ENCODE results near the gene SMAD3.
A peak's percentile ranks its signal among the peaks of the same experiment; 100 is the strongest.
"Not testable (repeated sequence)": the region's sequence is repeated elsewhere in the genome, so short reads cannot be mapped to it uniquely, and the experiment has no call there.

SMAD3 gene

DNA sequence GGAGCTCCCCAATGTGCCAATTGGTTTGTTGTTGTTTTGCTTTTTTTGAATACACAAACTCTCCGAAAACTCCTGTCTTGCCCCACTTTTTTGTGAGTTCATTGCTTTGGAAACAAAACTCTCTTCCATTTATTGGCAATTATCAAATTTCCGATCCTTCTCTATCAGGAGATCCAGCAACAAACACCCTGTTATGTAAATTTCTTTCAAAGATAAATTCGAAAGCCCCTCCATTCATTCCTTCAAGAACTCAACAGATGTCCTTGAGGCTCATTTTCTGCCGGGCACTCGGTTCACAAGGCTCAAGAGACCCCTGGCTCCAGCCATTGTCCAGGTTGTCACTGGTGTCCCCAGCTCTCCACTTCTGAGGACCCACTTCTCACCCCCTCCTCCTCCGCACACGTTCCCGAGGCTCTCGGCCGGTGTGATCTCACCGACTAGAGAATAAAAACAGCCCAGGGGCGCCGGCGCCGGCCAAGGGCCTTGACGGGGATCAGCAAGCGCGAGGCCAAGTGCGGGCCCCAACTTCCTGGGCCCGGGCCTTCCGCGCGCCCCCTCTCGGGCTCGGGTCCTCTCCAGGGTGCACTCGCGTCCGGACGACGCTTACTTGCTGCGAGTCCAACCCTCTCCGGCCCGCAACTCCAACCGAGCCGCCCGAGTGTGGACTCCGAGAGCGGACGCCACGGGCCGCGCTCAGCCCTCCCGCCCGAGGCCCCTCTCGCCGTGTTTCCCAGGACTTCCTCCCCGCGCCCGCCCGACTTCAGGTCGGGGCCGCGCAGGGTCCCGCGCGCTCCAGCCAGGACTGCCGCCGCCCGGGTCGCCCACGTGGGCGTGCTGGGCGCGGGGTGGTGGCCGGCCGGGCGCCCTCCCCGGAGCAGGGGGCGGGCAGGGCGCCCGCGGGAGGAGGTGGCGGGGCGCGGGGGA lies 533 bp upstream of the SMAD3 start:
- DNase-seq, result peak; percentile 35

DNA sequence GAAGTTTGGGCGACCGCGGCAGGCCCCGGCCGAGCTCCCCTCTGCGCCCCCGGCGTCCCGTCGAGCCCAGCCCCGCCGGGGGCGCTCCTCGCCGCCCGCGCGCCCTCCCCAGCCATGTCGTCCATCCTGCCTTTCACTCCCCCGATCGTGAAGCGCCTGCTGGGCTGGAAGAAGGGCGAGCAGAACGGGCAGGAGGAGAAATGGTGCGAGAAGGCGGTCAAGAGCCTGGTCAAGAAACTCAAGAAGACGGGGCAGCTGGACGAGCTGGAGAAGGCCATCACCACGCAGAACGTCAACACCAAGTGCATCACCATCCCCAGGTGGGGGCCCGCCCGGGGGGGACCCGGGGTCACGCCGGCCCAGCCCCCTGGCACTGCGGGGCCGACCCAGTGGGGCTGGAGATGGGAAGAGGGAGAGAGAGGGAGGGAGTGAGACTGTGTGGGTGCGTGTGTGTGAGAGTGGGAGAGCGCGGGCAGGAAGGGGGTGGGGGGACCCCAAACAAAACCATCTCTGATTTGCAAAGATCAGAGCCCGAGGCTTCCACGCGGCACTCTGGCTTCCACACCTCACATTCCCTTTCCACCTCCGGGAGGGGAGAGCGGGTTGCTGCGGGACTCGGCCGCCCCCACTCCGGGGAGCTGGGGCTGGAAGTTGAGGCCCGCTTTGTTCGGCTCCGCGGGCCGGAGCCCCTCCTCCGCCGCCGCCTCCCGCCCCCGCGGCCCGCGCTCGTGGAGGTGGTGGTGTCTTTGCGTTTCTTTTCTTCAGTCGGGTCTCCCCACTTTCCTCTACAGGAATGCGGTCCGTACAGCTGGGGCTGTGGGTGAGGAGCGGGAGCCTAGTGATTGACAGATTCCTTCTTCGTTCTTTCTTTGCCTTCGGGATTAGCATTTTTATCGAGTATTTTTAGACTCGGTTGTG lies 898 bp downstream of the SMAD3 start:
- DNase-seq, result no peak

DNA sequence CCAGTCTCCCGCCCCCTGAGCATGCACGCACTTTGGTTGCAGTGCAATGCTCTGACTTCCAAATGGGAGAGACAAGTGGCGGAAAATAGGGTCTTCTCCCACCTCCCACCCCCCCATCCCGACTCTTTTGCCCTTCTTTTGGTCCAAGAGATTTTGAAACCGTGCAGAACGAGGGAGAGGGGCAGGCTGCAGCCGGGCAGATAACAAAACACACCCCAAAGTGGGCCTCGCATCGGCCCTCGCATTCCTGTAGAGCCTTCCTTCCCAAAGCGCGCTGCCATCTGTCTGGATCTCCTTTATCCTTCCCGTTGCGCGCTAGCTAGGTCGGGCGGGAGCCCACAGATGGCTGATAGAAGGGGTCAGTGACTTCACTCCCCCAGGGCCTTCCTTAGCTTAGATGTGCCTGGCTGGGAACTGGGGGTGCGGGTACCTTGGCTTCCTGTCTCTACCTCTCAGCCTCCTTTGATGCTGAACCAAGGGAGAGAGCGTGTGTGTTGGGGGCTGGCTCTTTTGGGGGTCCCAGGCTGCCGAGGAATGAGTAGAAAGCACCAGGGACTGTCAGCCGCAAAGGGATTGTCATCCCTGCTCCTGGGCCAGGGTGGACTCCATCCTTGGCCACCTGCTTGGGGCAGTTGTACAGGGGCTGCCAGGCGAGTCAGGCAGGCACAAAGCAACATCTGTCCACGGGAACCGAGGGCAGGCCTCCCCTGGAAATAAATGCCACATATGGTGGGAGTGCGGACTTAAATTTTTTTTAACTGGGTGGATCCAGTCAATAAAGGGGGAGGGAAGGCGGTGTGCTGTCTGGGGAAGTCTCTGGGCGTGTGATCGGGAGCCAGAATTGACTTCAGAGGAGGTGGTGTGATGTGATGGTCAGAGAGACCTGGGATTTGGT lies 1.8 kb downstream of the SMAD3 start:
- no peak for DNase-seq

DNA sequence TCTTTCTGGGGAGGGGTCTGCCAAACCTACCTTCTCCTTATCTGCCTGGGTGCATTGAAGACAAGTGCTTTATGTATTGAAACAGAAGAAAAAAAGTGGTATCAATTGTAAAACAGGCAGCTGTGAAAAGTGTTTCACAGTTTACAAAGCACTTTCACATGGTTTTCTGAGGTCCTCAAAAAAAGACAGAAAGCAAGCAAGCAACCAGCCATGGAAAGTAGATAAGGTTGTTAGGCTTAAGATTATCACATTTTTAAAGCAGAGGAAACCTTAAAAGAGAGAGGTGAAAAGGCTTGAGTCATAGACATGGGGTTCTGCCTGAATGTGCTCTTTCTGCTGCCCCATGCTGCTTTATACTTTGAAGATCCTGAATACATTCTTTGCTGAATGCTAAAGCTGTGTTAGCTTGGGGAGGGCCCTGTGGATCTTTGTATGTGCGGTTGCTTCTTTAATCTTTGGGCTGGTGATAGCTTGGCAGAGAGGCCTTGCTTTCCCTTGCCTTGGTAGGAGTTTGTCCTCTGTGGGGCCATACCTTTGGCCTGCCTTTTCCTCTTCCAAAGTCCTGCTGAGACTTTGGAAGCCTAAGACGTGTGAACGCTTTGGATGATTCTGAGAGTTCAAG lies 2.6 kb downstream of the SMAD3 start:
- DNase-seq, result peak; percentile 56

DNA sequence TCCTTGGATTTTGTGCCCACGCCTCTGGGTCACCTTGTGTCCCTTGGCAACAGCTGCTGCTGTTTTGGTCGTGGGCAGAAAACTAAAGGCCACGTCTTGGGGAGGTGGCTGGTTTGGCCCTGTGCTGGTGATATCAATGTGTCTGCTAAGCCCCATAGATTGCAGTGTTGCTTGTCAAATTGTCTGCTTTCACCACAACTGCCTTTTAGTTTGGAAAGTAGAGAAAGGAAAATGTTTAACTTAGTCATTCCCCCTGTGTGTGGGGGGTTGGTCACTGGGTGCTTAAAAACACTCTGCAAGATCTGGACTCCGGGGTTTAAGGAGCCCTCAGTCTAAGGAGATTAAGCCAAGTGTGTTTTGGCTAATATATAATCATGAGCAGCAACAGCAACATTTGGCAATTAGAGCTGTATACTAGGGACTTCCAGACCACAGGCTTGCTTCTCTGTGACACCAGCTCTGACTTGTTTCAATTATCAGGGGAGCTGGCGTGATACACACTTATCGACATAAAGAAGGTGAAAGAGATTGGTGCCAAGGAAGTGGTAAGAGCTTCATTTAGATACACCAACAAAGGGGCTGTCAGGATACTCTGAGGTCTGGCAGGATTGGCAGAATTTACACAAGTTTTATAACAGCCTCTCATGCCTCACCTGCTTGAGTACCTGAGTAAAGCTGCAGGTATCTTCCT lies 3.5 kb downstream of the SMAD3 start:
- DNase-seq, result no peak

DNA sequence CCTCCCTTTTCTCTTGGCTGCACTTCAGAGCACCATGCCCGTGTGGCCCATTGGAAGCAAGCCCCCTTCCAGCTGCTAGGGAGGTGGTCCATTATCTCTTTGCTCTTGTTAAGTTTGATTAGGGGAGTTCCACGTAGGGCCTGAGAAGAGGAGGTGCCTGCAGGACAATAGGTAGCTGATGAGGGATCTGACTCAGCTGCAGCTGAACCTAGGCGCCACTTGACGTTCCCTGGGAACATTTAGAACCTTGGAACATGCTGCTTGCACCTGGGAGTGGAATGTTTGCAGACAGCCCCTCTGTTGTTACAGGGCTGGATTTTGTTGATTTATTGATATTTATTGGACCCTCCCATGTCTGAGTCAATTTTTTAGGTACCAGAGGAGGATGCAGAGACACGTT lies 4.7 kb downstream of the SMAD3 start:
- DNase-seq, result no peak

DNA sequence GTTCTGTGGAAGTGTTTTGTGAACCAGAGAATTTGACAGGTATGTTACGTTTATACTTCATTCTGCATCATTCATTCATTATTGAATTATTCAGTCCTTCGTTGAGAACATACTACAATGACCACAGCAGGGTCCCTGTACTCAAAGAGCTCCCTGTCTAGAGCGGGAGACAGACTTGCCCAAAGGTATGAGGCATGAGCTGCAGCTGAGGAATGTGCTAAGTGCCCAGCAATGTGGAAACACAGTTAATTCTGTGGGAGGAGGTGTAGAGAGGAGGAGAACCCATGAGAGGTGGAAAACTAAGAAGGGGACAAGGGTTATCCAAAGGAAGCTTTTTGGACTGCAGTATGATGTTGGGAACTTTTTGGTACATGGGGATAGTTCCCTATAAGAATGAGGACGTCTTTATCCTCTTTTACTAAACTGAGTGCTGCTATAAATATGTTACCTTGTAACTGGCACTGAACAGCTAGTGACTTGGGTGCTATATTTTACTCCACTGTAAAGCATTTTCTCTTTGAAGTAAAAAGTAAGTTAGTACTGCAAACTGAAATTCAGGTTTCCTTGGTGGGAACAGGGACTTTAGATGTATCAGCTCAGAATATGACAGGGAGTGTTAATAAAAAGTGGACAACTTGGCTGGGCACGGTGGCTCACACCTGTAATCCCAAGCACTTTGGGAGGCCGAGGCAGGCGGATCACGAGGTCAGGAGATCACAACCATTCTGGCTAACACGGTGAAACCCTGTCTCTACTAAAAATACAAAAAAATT lies 5.7 kb downstream of the SMAD3 start:
- DNase-seq, result no peak

DNA sequence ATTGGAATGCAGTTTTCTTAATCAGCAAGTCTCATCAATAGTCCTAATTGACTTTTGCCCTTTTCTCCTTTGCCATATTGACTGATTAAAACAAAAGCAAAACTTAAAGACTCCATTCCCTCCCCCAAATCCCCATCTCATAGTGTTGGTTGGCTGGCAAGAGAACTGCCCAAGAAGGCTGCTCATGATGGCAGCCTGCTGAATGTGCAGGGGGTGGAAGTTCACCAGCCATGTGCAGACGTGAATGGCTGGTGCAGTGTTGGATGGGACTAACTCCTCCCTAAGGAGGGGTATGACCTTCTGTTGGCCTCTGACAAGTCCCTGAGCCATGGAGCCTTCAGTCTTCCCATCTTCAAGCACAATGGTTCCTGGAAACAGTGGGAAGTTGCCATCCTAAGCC lies 7.0 kb downstream of the SMAD3 start:
- no peak for DNase-seq

DNA sequence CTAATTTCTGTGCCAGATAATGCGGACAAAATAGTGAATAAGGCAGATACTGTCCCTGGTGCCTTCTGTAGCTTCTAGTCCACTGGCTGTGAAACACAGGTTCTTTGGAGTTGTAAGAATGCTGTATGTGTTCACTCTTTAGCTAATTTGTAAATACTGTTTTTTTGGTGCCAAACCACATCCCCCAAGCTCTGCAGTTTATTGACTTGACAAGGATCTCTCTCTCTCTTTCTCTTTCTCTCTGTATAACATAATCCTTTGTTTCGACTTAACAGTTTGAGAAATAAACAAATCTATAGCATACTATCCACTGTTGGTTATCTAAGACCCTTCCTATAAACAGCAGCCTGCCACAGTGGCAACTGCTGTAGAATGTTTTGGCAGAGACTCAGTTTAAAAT lies 7.6 kb downstream of the SMAD3 start:
- no peak for DNase-seq

DNA sequence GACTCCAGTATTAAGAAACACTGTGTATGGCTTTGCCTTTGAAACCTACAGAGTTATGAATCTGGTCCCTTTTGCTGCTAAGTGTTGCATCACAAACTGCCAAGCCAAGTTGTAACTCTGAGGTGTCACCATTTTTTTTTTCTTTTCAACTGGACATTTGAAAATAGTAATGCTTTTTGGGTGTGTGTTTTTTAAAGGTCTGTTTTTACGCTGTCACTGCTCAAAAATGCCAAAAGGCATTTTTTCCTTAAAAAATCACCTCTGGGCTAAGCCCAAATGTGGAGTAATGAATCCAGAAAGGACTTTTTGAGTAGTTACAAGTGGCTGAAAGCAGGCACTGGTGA lies 9.5 kb downstream of the SMAD3 start:
- DNase-seq, result no peak

DNA sequence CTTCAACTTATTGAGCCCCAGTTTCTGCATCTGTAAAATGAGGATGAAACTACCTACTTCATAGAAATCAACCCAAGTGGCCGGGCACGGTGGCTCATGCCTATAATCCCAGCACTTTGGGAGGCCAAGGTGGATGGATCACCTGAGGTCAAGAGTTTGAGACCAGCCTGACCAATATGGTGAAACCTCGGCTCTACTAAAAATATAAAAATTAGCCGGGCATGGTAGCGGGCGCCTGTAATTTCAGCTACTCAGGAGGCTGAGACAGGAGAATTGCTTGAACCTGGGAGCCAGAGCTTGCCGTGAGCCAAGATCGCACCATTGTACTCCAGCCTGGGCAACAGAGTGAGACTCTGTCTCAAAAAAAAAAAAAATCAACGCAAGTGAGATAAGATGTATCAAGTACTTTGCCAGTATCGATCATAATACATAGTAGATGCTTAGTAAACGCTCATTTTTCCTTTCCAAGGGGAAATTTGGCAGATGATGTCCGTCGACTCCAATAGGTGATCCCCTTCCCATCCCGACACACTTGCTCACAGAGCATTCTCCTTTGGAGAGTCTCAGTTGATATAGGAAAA lies 10.2 kb downstream of the SMAD3 start:
- DNase-seq, result not testable (repeated sequence)

DNA sequence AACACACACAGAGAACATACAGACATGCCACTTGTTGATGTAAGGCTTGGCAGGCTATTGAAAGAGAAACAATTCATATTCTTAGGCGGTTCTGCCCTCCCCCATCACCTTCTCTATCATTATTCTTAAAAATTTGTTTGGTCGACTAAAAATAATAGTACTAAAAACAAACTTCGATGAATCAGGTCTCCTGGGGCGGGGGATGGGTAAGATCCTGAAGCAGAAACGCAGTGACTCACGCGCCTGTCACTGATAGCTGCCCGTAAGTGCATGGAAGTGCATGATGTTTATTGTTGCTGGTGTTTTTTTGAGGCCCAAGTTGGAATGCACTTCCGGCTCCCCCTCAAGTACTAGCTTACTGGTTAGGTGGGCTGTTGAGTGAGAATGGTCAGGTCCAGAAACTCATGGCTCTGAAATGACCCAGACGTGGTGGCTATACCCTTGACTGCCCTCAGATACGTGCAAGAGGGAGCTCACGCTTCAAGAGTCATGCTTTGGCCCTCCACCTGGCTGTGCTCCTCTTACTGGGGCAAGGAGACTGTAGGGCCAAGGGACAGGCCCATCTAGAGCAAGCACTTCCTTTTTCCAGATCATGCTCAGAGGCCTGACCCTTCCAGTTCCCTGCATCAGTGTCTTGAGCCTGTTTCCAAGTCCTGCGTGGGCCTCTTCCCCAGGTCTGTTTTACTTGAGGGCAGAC lies 10.9 kb downstream of the SMAD3 start:
- no peak for DNase-seq

DNA sequence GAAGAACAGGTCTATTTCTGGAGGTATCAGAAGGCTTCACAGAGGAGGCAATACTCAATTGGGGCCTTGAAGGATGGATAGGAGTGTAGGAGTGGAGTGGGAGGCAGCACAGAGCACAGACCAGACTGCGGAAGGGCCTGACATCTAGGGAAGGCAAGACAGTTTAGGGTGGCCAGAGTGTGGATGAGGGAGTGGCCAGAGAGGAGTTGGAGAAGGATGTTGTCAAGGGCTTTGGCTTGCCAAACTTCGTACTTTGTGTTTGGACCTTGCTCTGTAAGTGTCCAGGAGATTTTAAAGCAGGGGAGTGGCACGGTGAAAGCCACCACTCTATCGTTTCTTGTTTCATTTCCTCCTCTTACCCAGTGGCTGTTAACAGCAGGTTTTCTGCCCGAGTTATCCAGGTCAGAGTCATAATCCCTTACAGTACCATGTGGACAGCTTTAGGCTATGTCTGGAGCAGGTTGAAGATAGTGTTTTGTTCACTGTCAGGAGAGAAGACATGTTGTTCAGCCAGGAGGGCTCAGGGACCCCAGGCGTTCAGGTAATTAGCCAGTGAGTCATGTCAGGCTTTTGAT lies 12.3 kb downstream of the SMAD3 start:
- DNase-seq, result no peak

DNA sequence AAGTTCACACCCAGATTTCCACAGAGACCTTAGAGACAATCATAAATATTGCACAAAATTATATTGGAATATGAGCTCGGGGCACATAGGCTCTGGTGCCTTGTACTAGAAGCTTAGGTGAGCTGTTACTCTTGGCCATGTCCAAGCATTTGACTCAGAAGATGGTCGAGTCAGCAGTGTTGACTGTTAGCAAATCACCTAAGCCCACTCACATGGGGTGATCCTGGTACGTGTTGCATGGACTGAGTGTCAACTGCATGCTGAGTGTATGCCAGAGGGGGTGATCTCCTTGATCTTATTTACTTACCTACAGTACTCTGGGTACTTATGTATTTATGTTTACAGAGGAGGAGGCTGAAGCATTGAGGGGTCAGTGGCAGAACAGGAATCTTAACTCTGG lies 14.0 kb downstream of the SMAD3 start:
- no peak for DNase-seq

DNA sequence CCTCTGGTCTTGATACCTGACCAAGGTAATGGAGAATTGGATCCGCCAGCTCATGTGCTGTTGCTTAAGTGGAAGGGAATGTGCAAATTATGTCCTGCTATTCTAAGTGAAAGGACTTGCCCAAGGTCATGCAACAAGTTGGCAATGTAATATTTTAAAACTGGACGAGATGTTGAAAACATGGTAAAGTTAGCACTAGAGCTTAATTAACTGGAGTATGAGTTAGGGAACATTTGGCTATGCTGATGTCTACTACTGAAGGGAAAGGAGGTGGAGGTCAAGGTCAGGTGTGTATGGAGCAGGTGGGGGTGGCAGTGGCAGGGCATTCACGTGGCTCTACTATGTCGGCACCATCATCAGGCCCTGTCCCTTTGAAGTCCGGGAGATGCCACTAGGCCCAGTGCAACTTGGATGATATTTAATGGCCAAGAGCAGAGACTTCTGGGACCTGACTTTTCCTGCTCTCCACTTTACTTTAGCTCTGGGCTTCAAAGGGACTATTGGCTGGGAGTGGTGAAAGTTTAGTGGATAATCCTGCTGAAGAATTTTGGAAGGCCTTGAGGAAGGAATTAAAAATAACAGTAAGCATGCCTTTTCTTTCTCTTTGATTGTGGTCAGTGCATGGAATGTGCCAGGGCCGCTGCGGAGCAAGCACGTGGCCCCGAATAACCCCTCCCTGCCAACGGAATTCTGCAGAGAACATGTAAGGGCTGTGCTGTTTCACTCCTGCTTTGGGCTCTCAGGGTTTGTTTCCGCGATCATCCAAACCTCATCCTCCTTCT lies 14.9 kb downstream of the SMAD3 start:
- DNase-seq, result no peak

DNA sequence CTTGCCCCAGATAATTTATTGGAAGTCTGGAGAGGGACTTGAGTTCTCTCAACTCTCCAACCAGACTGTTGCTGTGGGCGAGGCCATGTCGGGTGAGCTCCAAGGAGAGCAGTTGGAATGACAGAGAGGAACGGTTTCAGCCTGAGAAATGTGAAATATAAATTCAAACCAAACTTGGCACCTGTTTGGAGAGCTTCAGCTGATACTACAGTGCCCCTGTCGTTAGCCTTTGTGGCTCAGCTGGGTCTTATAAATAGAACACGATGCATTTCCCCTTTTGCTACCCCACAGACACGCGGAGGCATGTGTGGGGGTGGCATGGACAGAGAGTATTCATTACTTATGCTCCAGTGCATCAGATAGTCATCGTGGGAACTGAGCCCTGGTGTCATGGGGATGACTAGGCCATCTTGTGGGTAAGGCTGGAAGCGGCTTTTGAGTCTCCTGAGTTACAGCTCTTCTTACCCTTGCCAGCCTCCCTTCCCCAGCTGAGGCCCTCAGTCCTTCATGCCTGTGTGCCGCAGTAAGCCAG lies 15.6 kb downstream of the SMAD3 start:
- peak; percentile 90 for DNase-seq

DNA sequence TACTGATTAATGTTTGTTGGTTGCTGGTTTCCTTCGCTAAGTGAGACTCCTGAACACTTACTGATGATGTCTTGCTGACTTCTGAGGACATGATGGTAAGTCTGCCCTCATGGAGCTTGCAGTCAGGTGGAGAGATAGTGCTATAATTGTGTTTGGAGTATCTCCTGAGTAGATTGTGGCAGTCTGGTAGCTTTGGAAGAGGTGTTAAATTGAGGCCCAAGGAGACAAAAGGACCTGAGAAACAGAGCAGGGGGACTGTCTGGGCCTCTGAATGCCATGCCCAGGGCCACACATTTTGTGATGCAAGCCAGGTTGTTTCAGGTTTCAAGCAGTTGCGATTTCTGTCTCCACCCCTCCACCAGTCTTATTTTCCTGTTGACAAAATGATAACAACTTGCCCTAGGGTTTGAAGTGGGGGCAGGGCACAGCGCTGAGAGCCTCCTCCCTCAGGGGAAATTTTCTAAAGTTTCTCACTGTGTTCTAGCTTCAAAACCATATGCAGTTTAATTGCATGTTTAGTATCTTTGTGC lies 16.7 kb downstream of the SMAD3 start:
- DNase-seq, result no peak

DNA sequence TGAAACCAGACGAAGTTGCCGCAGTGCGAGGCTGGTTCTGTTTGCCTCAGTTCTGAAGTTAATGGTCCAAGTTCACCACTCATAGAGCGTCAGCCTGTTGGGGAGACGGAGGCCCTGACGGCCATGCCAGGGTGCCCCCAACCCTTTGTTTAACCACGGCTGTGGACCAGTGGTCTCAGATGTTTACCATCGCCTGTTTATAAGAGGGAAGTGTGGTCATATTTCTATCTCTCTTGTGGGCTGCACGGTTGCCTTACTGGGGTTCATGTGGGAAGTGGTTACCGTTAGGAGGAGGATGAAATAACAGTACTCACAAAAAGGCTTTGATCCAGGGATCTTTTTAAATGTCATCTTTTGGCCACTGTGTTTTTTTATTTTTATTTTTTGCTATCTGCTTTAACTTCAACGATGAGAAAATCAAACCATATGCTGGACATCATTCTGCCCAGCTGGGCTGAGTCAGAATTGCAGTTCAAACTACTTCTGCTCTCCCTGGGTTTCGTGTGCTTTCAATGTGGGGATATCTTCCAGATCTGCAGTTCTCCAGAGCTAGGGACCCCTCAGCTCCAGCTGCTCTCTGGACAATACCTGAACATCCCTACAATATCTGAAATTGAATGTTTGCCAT lies 17.8 kb downstream of the SMAD3 start:
- DNase-seq, result no peak
